CD14-positive monocyte (primary cell): ENCODE results near the gene BIRC5. TPM values are rescaled to one million over a fixed set of nuclear protein-coding genes. Genes with fewer than 3 reads are reported as not detected.
A peak's percentile ranks its signal among the peaks of the same experiment; 100 is the strongest.

Experiments
- DNase-seq, 3 donors: peaks; one replicate each; pipeline ENCODE4 v3.0.0-alpha.2; 2011 to 2022
- H2AFZ ChIP-seq: 2 replicates; pipeline ENCODE4 v1.6.0; 2012; ENCODE audit warnings: mild to moderate bottlenecking, low read depth, low read length, inconsistent platforms; ENCODE audit not compliant: insufficient read depth, poor library complexity, severe bottlenecking
- H3K27ac ChIP-seq, 2 donors: 1 replicate in 1 of 2; 2 replicates in 1 of 2; pipeline ENCODE4 v1.5.1; 2012 to 2013; ENCODE audit warnings: low read length in 2 of 2, control low read depth in 1 of 2, inconsistent platforms in 1 of 2, low read depth in 1 of 2, mild to moderate bottlenecking in 1 of 2
- H3K27me3 ChIP-seq, 2 donors: one replicate each; pipeline versions ENCODE4 v1.6.0 to v1.6.1; 2011 to 2013; ENCODE audit warnings: low read length in 2 of 2; ENCODE audit not compliant: control insufficient read depth in 2 of 2, insufficient read depth in 2 of 2
- H3K36me3 ChIP-seq, 2 donors: replicated peaks in 1 of 2; 1 replicate in 1 of 2; 2 replicates in 1 of 2; pipeline versions ENCODE4 v1.5.1 to v1.6.1; 2012 to 2013; ENCODE audit warnings: low read length in 2 of 2, control low read depth in 1 of 2, inconsistent platforms in 1 of 2, mild to moderate bottlenecking in 1 of 2; ENCODE audit not compliant: insufficient read depth in 2 of 2, control insufficient read depth in 1 of 2
- H3K4me1 ChIP-seq, 2 donors: 1 replicate in 1 of 2; 2 replicates in 1 of 2; pipeline versions ENCODE4 v1.5.1 to v1.6.1; 2012 to 2013; ENCODE audit warnings: low read length in 2 of 2, control low read depth in 1 of 2, inconsistent platforms in 1 of 2, mild to moderate bottlenecking in 1 of 2, moderate library complexity in 1 of 2; ENCODE audit not compliant: insufficient read depth in 2 of 2, control insufficient read depth in 1 of 2
- H3K4me2 ChIP-seq: replicated peaks from 2 replicates; pipeline ENCODE3; 2012; ENCODE audit warnings: low read length, moderate library complexity, mild to moderate bottlenecking; ENCODE audit not compliant: poor library complexity, severe bottlenecking; ENCODE audit errors: extremely low read depth
- H3K4me3 ChIP-seq, 3 experiments: fragments of 200-600 bp in 1 of 3; sonication (generic) in 1 of 3; replicated peaks in 1 of 3; 1 replicate in 2 of 3; 2 replicates in 1 of 3; pipeline ENCODE4 v1.5.1; 2011 to 2013; ENCODE audit warnings: low read length in 3 of 3, mild to moderate bottlenecking in 3 of 3, control low read depth in 2 of 3, low read depth in 2 of 3, inconsistent platforms in 1 of 3, moderate library complexity in 1 of 3
- H3K79me2 ChIP-seq: 2 replicates; pipeline ENCODE4 v1.6.0; 2012; ENCODE audit warnings: mild to moderate bottlenecking, control low read depth, inconsistent platforms, low read length, moderate library complexity; ENCODE audit not compliant: insufficient read depth
- H3K9ac ChIP-seq: 2 replicates; pipeline ENCODE4 v1.6.0; 2017; ENCODE audit warnings: low read length, mild to moderate bottlenecking; ENCODE audit not compliant: insufficient read depth, poor library complexity, severe bottlenecking
- H3K9me3 ChIP-seq, 2 donors: replicated peaks in 1 of 2; 1 replicate in 1 of 2; 2 replicates in 1 of 2; pipeline versions ENCODE4 v1.5.1 to v1.6.1; 2012 to 2013; ENCODE audit warnings: low read length in 2 of 2, control low read depth in 1 of 2; ENCODE audit not compliant: control insufficient read depth in 1 of 2, insufficient read depth in 1 of 2
- H4K20me1 ChIP-seq: 2 replicates; pipeline ENCODE4 v1.6.0; 2012; ENCODE audit warnings: mild to moderate bottlenecking, low read length, control low read depth, moderate library complexity; ENCODE audit not compliant: insufficient read depth
- H3K27ac Mint-ChIP-seq, 7 donors: one replicate each; pipeline ENCODE4 v1.8.0; 2020; ENCODE audit warnings: mild to moderate bottlenecking in 7 of 7, mixed read lengths in 7 of 7, moderate library complexity in 6 of 7, inconsistent platforms in 2 of 7
- H3K27me3 Mint-ChIP-seq, 3 donors: one replicate each; pipeline ENCODE4 v1.8.0; 2021 to 2022; ENCODE audit warnings: low read depth in 3 of 3, mild to moderate bottlenecking in 3 of 3, mixed read lengths in 3 of 3, moderate library complexity in 3 of 3, inconsistent platforms in 1 of 3
- H3K36me3 Mint-ChIP-seq, 2 donors: one replicate each; pipeline ENCODE4 v1.8.0; 2020; ENCODE audit warnings: mixed read lengths in 2 of 2, inconsistent platforms in 1 of 2, mild to moderate bottlenecking in 1 of 2
- H3K4me1 Mint-ChIP-seq: one replicate; pipeline ENCODE4 v1.8.0; 2020; ENCODE audit warnings: mild to moderate bottlenecking, mixed read lengths
- H3K4me3 Mint-ChIP-seq, 2 donors: one replicate each; pipeline ENCODE4 v1.8.0; 2020; ENCODE audit warnings: mild to moderate bottlenecking in 2 of 2, mixed read lengths in 2 of 2, moderate library complexity in 1 of 2
- H3K9me3 Mint-ChIP-seq, 7 donors: one replicate each; pipeline ENCODE4 v1.8.0; 2020 to 2022; ENCODE audit warnings: mixed read lengths in 7 of 7, mild to moderate bottlenecking in 6 of 7, moderate library complexity in 6 of 7, inconsistent platforms in 2 of 7
- CTCF ChIP-seq: fragments of 200-600 bp; IDR thresholded peaks from one replicate; pipeline ENCODE4 v1.8.0; 2022; ENCODE audit warnings: antibody characterized with exemption, mild to moderate bottlenecking
- WGBS: methylation state at CpG from one replicate; pipeline ENCODE4 v1.1.5; 2013; ENCODE audit warnings: missing lambda C conversion rate; ENCODE audit not compliant: insufficient coverage; 5-methylcytosine and 5-hydroxymethylcytosine counted together
- intact Hi-C, 2 donors: fragments of 100-400 bp; cut with micrococcal nuclease; formaldehyde crosslinking; loops; one replicate each; pipeline versions ENCODE4 v1.15.0 to v1.15.1; 2023
- polyA plus RNA-seq, 3 donors: library from polyadenylated mRNA; depleted of rRNA in 1 of 3; unstranded in 2 of 3; stranded (reverse) in 1 of 3; fragments of 300-500 nt in 2 of 3; fragments of >200 nt in 1 of 3; fragmentation: Illumina TruSeq in 2 of 3; gene quantifications; 1 replicate in 2 of 3; 2 replicates in 1 of 3; pipeline ENCODE4 v1.2.3, GENCODE V29; 2012 to 2021

BIRC5 gene
- polyA plus RNA-seq, 3 donors = 0.20 TPM; not detected in 2

- no peak overlapping the region for H3K9ac ChIP-seq
- no peak overlapping the region for H3K27ac ChIP-seq
- intact Hi-C loops = loop anchor here (2.0 to 5.0 kb wide), 4 partner anchors 38 to 457 kb away; partner anchors contain the start of gene BIRC5 (in 2 of the 2)
- H3K4me1 ChIP-seq = peaks cover 10 to 21% of the 10 kb centered on the region in 2 donors
- H3K4me3 Mint-ChIP-seq = no peak overlapping the region
- H3K4me1 Mint-ChIP-seq = peaks cover 12% of the 10 kb centered on the region
- H2AFZ ChIP-seq = no peak overlapping the region
- H3K9me3 Mint-ChIP-seq = peaks cover 0 to 4% (median 0%) of the 10 kb centered on the region in 7 donors
- peaks cover 7 to 13% (median 8%) of the 10 kb centered on the region in 3 donors for H3K27me3 Mint-ChIP-seq
- H3K4me2 ChIP-seq = no peak overlapping the region
- H4K20me1 ChIP-seq = no peaks in the 10 kb centered on the region
- H3K36me3 Mint-ChIP-seq = no peaks in the 10 kb centered on the region
- no peaks in the 10 kb centered on the region for H3K79me2 ChIP-seq
- H3K27ac Mint-ChIP-seq = peak overlapping the region in 2 of 7 donors; percentile 22 to 40
- TF ChIP-seq CTCF = no peak
- WGBS = 86% methylated on average over 20 of the region's 20 CpGs
- H3K36me3 ChIP-seq = no peaks in the 10 kb centered on the region
- H3K9me3 ChIP-seq = no peaks in the 10 kb centered on the region
- H3K4me3 ChIP-seq = no peak overlapping the region
- H3K27me3 ChIP-seq = peaks cover 0 to 10% of the 10 kb centered on the region in 2 donors
- DNase-seq = no peak
Observed at GRCh38 chr17:78249818-78250806, 36.1 kb downstream of the BIRC5 start.

- peak; percentile 100 for TF ChIP-seq CTCF
- no peaks in the 10 kb centered on the region for H3K9me3 ChIP-seq
- H3K36me3 Mint-ChIP-seq = no peaks in the 10 kb centered on the region
- peaks cover 20 to 31% of the 10 kb centered on the region in 2 donors for H3K4me1 ChIP-seq
- H3K4me3 ChIP-seq = no peak overlapping the region
- H3K4me2 ChIP-seq = peak overlapping the region; percentile 30
- no peaks in the 10 kb centered on the region for H4K20me1 ChIP-seq
- 18% methylated on average over 26 of the region's 27 CpGs for whole genome bisulfite sequencing
- peak; percentile 83 to 88 (median 87) for DNase-seq
- H3K27me3 Mint-ChIP-seq = peaks cover 7 to 10% (median 8%) of the 10 kb centered on the region in 3 donors
- H3K79me2 ChIP-seq = no peaks in the 10 kb centered on the region
- peaks cover 21% of the 10 kb centered on the region for H3K4me1 Mint-ChIP-seq
- H3K4me3 Mint-ChIP-seq = peak overlapping the region in 1 of 2 donors; percentile 39
- H3K9ac ChIP-seq = no peak overlapping the region
- intact Hi-C loops = loop anchor here (2.0 to 5.0 kb wide), 4 partner anchors 39 to 456 kb away; partner anchors contain the start of gene BIRC5 (in 2 of the 2)
- peaks cover 0 to 2% (median 0%) of the 10 kb centered on the region in 7 donors for H3K9me3 Mint-ChIP-seq
- H3K27me3 ChIP-seq = peaks cover 0 to 10% of the 10 kb centered on the region in 2 donors
- no peaks in the 10 kb centered on the region for H3K36me3 ChIP-seq
- H3K27ac Mint-ChIP-seq = peak overlapping the region in 3 of 7 donors; percentile 30 to 80 (median 57)
- H2AFZ ChIP-seq = no peak overlapping the region
- H3K27ac ChIP-seq = no peak overlapping the region
Observed at GRCh38 chr17:78250891-78251772, 37.1 kb downstream of the BIRC5 start.
